Activated CD8-positive, alpha-beta memory T cell treated with anti-CD3 and anti-CD28 coated beads, Interleukin-2, amount 50 U/mL, for 24 hours (primary cell): ENCODE data around the gene RFX1.
"Not testable (repeated sequence)": the region's sequence is repeated elsewhere in the genome, so short reads cannot be mapped to it uniquely, and the experiment has no call there.

ENCODE experiments used
- DNase-seq: peaks from one replicate; pipeline ENCODE4 v3.0.0-alpha.2; 2020; ENCODE audit errors: extremely low read depth

Gene RFX1

GRCh38 chr19:13979244-13979615 is 26.9 kb downstream of the RFX1 start:
- no peak for DNase-seq

DNA sequence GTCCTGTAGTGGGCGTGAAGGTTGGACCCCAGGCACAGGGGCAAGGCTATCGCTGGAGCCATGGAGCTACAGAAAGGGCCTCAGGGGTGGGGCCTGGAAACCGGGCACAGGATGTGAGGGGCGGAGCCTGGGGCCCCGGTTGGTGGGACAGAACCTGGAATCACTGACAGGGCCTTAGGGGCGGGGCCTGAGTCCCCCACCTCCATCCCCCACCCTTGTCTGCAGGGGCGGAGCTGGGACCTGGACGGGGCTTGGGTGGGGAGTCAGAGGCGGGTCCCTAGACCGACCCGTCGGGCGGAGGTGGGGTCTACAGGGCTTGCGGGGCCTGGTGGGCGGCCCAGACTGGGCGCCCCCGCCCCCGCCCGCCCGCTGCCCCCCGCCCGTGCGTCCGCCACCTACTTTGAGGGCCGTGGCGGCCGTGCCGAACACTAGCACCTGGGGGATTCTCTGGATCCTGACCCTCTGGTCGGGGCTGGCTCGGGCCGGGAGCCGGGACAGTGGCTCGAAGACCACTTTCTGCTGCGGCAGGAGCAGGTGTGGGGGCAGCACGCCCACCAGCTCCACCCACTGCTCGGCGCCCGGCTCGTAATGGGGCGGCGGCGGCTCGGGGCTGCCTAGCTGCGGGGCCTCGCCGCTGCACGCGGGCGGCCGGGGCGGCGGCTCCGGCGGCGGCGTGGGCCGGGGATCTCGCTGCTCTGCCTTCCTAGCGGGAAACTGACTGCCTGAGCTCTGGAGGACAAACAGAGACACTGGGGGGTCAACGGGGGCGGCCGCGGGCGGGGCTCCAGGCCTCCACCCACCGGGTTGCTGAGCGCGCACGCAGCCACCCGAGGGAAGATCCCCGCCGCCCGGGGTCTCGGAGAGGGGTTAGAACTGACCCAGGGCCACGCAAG is 27.5 kb downstream of the RFX1 start:
- DNase-seq = no peak

- DNase-seq = no peak
Measured at GRCh38 chr19:13977803-13978202, 28.3 kb downstream of the RFX1 start.

DNA sequence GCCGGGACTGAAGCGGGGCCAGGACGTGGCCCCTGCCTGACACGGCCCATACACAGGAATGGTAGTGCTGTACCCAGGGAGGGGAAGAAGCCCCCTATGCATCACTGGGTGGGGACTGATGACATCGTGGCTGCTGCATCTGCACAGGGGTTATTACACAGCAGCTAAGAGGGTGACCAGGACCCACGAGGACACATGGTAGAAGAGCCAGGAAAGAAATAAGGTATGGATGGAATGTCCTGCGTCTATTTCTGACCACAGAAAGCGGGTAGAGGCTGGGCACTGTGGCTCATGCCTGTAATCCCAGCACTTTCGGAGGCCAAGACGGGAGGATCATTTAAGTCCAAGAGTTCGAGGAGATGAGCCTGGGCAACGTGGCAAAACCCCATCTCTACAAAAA is 29.7 kb downstream of the RFX1 start:
- no peak for DNase-seq

DNA sequence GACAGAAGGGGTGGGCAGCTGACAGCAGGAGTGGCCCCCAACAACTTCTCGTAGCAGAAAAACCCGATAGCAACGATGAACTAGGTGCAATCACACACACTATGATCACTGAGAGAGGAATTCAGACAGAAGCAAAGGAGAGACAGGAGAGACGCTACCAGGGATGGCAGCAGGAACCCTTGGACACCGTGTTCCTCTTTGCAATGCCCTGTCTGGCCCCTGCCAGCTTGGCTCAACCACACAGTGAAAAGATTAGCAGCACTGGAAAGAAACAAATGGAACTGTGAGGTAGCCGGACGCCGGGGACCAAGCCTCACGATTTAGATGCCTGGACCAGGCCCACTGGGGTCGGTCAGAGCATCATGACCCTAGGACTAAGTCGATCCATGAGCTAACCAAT is 30.2 kb downstream of the RFX1 start:
- no peak for DNase-seq

DNA sequence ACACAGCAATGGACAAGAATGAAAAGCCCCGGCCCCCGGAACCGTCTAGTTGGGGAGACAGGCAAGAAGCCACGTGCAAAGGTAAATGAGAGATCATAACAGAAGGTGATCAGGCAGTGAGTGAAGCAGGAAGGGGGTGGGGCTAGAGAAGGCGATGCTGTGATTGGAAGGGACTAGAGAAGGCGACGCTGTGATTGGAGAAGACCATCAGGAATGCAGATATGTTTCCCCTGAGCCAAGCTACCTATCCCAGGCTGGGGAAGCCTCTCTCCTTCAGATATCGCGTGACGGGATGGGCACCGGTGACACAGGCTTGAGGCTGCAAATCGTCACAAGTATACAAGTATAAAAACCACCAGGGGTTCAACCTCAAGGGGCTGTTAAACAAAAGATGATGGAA is 32.0 kb downstream of the RFX1 start:
- DNase-seq = no peak

- not testable (repeated sequence) for DNase-seq
Measured at GRCh38 chr19:13973479-13973878, 32.6 kb downstream of the RFX1 start.

- DNase-seq = no peak
Measured at GRCh38 chr19:13972368-13973155, 33.6 kb downstream of the RFX1 start.

DNA sequence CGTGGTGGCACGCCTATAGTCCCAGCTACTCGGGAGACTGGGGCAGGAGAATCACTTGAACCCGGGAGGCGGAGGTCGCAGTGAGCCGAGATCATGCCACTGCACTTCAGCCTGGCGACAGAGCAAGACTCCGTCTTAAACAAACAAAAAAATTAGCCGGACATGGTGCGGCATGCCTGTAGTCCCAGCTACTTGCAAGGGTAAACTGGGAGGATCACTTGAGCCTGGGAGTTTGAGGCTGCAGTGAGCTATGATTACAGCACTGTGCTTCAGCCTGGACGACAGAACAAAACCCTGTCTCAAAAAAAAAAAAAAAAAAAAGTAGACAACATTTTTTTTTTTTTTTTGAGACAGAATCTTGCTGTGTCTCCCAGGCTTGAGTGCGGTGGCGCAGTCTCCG is 34.3 kb downstream of the RFX1 start:
- not testable (repeated sequence) for DNase-seq

DNA sequence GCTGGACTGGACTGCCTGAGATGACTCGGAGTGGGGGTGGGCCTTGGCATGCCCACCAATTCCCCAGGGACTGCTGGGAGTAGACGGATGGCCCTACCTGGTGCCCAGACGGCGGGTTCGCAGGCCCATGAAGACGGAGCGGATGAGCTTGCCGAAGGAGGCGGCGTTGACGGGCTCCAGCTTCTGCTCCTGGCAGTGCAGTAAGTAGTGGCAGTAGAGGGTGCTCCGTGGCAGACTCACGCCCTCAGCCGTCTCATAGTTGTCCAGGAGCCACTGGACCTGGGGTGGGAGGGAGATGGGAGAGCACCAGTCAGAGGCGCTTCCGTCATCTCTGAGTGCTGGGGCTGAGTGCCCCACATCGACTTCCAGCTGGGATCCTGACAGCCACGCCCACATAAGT is 36.2 kb downstream of the RFX1 start:
- no peak for DNase-seq

DNA sequence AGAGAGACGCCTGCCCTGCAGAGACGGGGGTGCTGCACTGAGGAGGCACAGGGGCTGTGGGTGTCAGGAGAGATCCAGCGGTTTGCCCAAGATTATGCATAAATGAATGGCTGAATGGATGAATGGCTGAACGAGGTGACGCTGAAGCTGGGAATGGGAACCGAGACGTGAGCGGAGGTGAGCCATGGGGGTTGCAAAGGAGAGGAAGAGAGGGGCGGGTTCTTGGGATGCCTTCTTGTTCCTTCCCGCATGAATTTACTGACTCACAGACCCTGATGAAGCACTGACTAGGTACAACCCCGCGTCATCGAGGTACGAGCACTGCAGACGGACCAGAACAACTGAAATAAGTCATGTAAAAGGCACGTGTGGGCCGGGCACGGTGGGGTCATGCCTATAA is 37.1 kb downstream of the RFX1 start:
- no peak for DNase-seq

- no peak for DNase-seq
Measured at GRCh38 chr19:13968383-13968935, 37.7 kb downstream of the RFX1 start.

DNA sequence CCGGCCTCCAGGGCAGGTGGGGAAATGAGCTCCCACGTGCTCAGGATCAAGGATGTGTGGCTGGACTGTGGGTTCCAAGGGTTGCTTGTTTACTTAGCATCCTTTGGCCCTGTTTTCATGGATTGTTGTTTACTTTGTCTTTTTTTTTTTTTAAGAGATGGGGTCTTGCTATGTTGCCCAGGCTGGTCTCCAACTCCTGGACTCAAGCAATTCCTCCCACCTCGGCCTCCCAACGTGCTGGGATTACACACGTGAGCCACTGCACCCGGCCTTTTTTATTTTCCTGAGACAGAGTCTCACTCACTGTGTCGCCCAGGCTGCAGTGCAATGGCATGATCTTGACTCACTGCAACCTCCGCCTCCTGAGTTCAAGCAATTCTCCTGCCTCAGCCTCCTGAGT is 38.9 kb downstream of the RFX1 start:
- DNase-seq = not testable (repeated sequence)

- DNase-seq = no peak
Measured at GRCh38 chr19:13966684-13967128, 39.4 kb downstream of the RFX1 start.

DNA sequence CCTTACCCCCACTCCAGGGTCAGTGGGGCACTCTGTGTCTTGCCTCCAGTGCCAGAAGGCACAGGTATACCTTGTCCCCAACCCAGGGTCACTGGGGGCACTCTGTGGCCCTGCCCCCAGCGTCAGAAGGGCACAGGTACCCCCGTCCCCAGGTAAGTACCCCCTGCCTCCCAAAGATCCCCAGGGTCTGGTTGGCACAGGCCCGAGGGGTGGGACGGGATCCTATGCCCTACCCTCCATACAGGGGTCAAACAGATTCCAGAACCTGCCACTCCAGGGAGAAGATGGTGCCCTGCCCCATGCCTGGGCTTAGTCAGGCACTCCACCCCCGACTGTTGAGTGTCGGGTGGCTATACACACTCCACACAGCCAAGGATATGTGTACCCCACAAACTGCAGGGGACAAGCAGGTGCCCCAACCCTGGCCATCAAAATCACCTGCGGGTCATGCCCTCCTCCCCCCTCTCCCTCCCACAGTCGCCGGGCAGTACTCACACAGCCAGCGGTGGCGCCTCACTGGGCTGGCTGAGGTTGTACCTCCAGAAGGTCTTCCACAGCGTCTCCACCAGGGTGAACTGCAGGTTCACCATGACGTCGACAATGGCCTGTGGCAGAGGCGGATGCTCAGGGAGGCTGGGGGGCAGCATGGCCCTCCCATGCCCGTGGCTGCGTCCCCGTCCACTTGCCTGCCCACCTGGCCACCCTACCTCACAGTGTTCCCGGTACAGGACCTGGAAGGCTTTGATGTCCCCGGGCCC is 40.0 kb downstream of the RFX1 start:
- no peak for DNase-seq

DNA sequence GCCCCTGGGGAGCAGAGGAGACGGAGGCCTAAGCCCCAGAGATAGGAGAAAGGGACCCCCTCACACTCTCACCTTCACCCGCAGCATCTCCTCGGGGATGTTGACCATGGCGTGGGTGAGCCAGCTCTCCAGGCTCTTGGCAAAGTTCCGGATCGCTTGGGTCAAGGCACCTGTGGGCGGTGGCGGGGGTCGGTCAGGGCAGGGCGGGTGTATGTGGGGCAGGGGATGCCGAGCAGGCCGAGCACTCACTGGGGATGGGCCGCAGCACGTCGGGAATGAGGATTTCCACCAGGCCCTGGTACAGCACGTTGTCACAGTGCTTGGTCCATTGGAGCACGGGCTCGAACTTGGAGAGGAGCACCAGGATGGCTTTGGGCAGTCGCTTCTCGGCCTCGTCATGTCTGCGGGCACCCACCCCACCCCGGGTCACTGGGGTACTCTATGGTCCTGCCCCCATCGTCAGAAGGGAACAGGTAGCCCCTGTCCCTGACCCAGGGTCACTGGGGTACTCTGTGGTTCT is 40.7 kb downstream of the RFX1 start:
- DNase-seq = no peak

DNA sequence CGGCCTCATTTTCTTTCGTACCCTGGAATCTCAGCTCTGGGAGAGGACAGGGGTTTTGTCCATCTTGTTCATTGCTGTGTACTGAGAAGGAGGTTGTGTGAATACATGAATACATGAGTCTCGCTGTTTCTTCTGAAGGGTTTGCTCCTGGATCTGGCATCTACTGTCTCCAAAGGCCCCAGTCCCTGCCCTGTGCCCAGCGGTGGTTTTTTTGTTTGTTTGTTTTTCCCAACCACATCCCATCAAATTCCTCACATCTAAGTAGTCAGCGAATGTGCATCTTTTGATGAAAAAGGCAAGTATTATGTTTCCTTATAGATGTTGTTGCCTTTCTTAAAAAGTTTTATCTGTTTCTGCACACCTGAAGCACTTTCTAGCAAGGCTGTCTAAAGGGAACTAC is 41.3 kb downstream of the RFX1 start:
- DNase-seq = no peak

DNA sequence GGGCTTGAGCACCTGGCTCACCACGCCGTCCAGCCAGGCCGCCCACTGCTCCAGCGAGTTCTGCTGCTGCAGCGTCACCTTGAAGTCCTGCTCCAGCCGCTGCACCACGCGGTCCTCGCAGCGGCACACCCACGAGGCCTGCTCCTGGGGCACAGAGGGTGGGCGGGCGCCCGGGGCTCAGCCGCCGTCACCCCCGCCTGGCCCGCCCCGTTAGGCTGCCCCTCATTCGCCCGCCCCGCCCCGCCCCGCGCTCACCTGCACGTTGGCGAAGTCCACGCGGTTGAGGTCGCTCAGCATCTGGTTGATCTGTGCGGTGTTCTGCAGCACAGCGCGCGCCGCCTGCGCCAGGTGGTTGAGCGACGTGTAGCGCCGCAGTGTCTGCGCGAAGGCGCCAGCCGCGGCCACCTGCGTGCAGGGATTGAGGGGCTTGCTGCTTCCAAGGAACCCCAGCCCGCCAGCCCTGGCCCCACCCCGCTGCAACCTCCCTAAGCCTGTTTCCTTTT is 42.5 kb downstream of the RFX1 start:
- no peak for DNase-seq

GRCh38 chr19:13962699-13963602 is 43.2 kb downstream of the RFX1 start:
- no peak for DNase-seq
